Measurements from ENCODE around the gene CASP12.
A peak's percentile ranks its signal among the peaks of the same experiment; 100 is the strongest.
"Not testable (repeated sequence)": the region's sequence is repeated elsewhere in the genome, so short reads cannot be mapped to it uniquely, and the experiment has no call there.

Gene CASP12

GRCh38 chr11:104897891-104898684 lies at the start of gene CASP12:
Gene CASP12, minus strand, starts transcription at chr11:104898460.
- DNase-seq, result peak; percentile 64

- no peak for DNase-seq
Observed at GRCh38 chr11:104946907-104947306, 48.6 kb upstream of the CASP12 start.

GRCh38 chr11:104944076-104944475 lies 45.8 kb upstream of the CASP12 start:
- no peak for DNase-seq

- no peak for DNase-seq
Observed at GRCh38 chr11:104943561-104943960, 45.3 kb upstream of the CASP12 start.

GRCh38 chr11:104934594-104934993 lies 36.3 kb upstream of the CASP12 start:
- no peak for DNase-seq

GRCh38 chr11:104934073-104934472 lies 35.8 kb upstream of the CASP12 start:
- not testable (repeated sequence) for DNase-seq

GRCh38 chr11:104928811-104929210 lies 30.6 kb upstream of the CASP12 start:
- no peak for DNase-seq

- DNase-seq, result no peak
Observed at GRCh38 chr11:104926771-104927611, 28.7 kb upstream of the CASP12 start.

- DNase-seq, result no peak
Observed at GRCh38 chr11:104925850-104926249, 27.6 kb upstream of the CASP12 start.

GRCh38 chr11:104918113-104918824 lies 20.0 kb upstream of the CASP12 start:
- DNase-seq, result no peak

- DNase-seq, result no peak
Observed at GRCh38 chr11:104917271-104918112, 19.2 kb upstream of the CASP12 start.

- DNase-seq, result no peak
Observed at GRCh38 chr11:104916442-104916841, 18.2 kb upstream of the CASP12 start.

GRCh38 chr11:104912102-104912501 lies 13.8 kb upstream of the CASP12 start:
- no peak for DNase-seq

- DNase-seq, result no peak
Observed at GRCh38 chr11:104908186-104908531, 9.9 kb upstream of the CASP12 start.

- DNase-seq, result no peak
Observed at GRCh38 chr11:104907521-104908185, 9.4 kb upstream of the CASP12 start.

GRCh38 chr11:104905271-104905670 lies 7.0 kb upstream of the CASP12 start:
- DNase-seq, result no peak

- no peak for DNase-seq
Observed at GRCh38 chr11:104899226-104899625, 966 bp upstream of the CASP12 start.

GRCh38 chr11:104898685-104899013 lies 389 bp upstream of the CASP12 start:
- DNase-seq, result no peak

GRCh38 chr11:104895634-104896033 lies 2.6 kb downstream of the CASP12 start:
- no peak for DNase-seq

GRCh38 chr11:104893876-104894275 lies 4.4 kb downstream of the CASP12 start:
- no peak for DNase-seq

- no peak for DNase-seq
Observed at GRCh38 chr11:104892723-104893511, 5.3 kb downstream of the CASP12 start.

Measured in activated effector memory CD4-positive, alpha-beta T cell treated with anti-CD3 and anti-CD28 coated beads, Interleukin-2, amount 50 U/mL, for 16 hours (primary cell).